NK-92 (cell line): Measurements from ENCODE around the gene COL15A1.
"Not testable (repeated sequence)": the region's sequence is repeated elsewhere in the genome, so short reads cannot be mapped to it uniquely, and the experiment has no call there.

Experiments used
- DNase-seq: peaks from one replicate; lab custom pipeline; 2025; ENCODE audit not compliant: unreplicated experiment; lab: John Stamatoyannopoulos, UW

COL15A1 gene

DNA sequence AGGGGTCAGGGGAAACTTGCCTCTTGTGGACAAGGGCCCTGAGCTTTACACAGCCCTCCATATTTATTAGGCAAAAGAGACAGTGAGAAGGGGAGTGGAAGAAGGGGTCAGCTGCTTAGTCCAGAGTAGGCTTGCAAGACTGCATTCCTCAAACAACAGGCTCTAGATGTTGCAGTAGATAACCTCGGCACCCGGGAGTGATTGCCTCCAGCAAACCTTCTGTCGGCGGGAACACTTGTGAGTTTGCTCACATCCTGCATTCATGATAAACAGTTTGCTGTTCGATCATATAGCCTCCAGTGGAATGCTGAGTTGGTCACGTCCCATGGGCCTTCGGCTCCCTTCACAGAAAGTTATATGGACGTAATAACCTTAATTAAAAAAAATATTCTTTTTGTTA, 66.7 kb downstream of the COL15A1 start:
- DNase-seq: not testable (repeated sequence)

DNA sequence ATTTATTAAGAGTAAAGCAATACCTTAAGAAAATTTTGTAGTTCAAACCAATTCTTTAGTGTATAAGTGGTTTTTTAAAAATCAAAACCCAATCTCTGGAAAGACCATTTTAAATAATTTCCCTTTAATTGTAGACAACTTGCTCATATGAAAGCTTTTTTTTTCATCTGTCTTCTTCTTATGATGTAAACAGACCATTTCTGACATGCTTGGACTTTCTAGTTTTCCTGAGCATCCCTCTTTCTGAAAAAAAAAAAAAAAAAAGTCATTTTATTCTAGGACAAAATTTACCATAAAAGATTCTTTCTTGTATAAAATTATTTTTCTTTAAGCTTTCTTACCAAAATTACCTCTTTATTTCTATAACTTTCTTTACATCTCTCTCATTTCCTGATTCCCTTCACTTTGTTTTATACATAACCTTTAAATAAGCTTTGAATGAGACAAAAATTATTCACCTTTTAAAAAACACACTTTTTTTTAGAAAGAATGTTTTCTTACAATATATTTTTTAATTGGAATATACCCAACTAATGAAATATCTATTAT, 67.5 kb downstream of the COL15A1 start:
- DNase-seq: no peak

DNA sequence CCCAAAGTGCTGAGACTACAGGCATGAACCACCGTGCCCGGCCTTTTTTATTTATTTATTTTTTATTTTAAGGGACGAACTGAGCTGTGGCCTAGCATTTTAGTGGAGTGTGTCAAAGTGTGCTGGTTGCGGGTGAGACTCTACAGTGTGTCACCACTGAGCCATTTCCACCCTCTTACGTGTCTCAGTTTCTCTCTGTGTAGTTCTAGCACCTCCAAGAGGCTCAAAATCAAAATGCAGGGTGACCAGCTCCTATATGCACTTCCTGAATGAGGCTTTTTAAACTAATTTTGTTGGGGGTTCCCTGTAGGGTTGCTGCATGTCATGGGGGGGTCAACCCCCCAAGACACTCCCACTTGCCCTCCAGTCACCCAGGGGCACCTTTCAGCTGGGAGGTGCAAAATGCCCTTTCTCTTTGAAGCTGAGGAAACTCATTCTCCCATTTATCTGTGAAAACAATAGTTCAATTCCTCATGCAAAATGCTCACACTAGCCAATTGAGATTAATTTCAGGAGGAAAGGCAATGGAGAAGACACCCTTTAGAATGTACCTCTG, 69.3 kb downstream of the COL15A1 start:
- DNase-seq: no peak

- no peak for DNase-seq
Observed at GRCh38 chr9:99013550-99013949, 69.8 kb downstream of the COL15A1 start.

DNA sequence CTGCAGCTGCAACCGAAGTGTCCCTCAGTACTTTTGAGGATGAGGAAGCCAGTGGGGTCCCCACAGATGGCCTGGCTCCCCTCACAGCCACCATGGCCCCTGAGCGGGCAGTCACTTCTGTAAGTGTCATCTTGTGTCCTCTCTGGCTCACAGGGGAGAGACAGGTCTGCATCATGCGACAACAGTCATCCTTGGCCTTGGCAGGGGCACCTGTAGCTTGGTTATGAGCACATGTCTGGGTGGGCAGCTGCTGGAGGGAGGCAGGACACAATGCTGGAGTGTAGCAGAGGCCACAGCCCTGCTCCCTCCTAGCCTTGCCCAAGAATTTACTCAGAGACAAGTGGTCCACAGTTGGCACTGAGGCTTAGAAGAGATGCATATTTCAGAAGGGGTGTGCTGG, 71.7 kb downstream of the COL15A1 start:
- DNase-seq: no peak

- no peak for DNase-seq
Observed at GRCh38 chr9:99015890-99016289, 72.2 kb downstream of the COL15A1 start.

DNA sequence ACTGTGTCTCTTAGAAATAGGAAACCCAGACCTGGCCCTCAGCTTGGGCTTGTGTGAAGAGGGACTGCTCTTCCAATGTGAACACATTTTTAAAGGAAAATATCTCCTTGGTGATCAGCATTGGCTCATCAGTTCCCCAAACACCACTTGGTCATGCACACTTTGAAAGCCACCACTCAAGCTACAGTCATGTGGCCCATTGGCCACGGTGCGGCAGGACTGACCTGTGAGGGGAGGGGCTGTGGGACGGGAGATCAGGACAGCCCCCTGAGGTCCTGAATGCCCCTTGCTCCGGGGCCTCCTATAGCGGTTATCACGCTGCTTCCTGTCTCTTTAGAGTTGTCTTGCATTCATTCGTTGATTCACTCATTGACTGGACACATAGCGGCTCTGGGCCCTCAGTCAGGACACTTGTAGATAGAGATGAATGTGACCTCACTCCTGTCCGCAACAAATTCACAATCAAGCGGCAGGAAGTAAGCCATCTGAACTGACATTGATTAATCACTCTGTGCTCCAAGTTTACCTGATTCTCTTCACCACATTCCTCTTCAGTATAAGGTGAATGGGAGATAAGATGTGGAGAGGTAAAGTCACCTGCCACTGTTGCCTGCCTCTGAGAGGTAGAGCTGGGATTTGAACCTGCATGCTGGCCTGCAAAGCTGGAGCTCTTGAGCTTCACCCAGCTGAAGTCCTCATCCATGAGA, 73.1 kb downstream of the COL15A1 start:
- DNase-seq: no peak

GRCh38 chr9:99018653-99019052, 74.9 kb downstream of the COL15A1 start:
- DNase-seq: no peak

GRCh38 chr9:99019510-99020331, 76.0 kb downstream of the COL15A1 start:
- DNase-seq: no peak

DNA sequence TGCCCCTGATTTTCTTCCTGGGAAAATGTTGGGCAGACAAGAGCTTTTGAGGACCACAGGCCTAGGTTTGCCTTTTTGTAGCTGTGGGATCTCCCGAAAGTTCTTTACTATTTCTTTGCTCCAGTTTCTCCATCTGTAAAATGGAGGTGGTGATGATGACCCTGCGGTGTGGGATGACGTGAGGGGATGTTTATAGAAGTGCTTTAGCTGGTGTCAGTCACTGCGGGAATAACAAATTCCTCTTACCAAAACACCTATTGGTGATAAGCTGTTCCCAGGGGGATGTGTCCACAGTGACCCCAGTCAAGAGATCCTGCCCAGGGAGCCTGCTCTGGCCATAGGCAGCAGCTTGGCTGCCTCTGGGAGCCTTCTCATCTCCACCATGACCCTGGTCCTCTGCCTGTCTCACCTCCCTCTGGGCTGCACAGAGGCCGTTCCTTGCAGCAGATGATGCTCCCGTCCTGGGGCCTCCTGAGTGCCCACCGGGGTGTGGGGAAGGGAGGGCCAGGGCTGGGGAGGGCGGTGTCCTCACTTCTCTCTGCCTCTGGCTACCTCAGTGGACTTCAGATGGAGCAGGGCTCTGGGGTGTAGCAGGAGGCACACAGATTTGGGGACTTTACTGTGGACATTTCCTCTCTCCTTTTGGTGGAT, 77.2 kb downstream of the COL15A1 start:
- DNase-seq: no peak

GRCh38 chr9:99021512-99021911, 77.8 kb downstream of the COL15A1 start:
- no peak for DNase-seq

- DNase-seq: no peak
Observed at GRCh38 chr9:99023231-99023630, 79.5 kb downstream of the COL15A1 start.

- no peak for DNase-seq
Observed at GRCh38 chr9:99023831-99024230, 80.1 kb downstream of the COL15A1 start.

GRCh38 chr9:99024959-99025358, 81.3 kb downstream of the COL15A1 start:
- no peak for DNase-seq

- DNase-seq: no peak
Observed at GRCh38 chr9:99025616-99026270, 82.0 kb downstream of the COL15A1 start.

DNA sequence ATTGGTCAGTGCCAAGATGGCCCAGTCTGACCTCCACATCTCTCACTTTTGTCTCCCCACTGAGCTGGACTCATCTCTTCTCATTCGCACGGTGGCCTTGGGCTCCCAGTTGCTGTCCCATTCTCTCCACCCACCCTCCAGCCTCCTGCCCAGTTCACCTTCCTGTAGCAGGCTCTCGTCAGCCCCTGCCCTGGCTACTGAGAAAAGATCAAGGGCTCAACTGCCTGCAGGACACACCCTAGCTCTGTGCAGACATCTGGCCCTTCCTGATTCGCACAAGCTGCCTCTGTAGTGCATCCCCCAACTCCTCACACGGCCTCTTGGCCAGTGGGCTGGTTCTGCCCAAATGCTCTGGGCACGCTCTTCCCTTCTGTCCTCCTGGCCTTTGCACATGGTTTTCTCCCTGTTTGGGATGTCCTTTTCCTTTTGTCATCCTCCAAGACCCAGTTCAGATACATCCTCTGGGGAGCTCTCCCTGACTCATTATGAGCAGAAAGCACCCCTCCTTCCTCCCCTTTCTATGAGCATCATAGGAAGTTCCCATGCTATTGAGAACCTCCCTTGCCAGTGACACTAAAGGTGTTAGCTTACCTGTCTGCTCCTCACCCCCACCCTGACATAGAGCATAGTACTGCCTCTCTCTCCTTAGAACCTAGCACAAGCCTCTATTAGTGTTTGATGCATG, 82.7 kb downstream of the COL15A1 start:
- no peak for DNase-seq

GRCh38 chr9:99026956-99027298, 83.2 kb downstream of the COL15A1 start:
- DNase-seq: no peak

- no peak for DNase-seq
Observed at GRCh38 chr9:99027443-99027842, 83.7 kb downstream of the COL15A1 start.

DNA sequence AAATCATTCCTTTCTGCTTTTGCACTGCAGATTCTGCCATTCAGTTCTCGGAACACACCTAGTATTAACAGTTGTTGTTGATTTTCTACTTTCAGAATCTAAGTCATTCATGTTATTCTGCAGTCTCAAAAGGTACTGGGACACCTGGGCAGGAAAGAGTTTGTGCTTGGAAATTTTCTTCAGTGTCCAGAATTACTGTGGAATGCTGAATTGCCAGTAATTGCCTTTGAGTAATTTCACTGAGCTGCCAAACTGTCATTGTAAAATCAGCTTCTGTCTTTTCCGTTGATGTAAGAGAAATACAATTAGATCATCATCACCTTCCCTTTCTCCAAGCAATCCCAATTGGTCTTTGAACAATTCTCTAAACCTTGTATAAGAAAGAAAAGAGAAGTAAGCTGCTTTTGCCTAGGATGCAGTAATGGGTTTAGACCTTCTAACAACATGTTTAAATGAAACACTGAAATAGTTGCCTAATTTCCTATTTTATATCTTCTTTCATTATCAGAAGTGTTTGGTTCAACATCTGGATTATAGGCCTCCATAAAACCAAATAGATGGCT, 85.5 kb downstream of the COL15A1 start:
- no peak for DNase-seq

- no peak for DNase-seq
Observed at GRCh38 chr9:99030092-99030511, 86.4 kb downstream of the COL15A1 start.
